OCI-LY1 (cell line): ENCODE data around the gene MRGPRX2.

Experiments used
- H2AFZ ChIP-seq: fragments of 200-600 bp; sonication (generic), shearing (Covaris generic); 2 replicates; pipeline ENCODE4 v1.6.0; 2014; ENCODE audit warnings: antibody characterized with exemption, mild to moderate bottlenecking, low read length
- H3F3A ChIP-seq: fragments of 200-600 bp; sonication (generic), shearing (Covaris generic); 2 replicates; pipeline ENCODE4 v1.6.0; 2014; ENCODE audit warnings: mild to moderate bottlenecking, antibody characterized with exemption, low read length, moderate library complexity; ENCODE audit not compliant: insufficient read depth
- H3K27ac ChIP-seq: fragments of 200-600 bp; sonication (generic); 2 replicates; pipeline ENCODE4 v1.5.1; 2014; ENCODE audit warnings: low read length, mixed run types, mild to moderate bottlenecking, low read depth; ENCODE audit not compliant: poor library complexity, severe bottlenecking
- H3K27me3 ChIP-seq: fragments of 200-600 bp; sonication (generic); 2 replicates; pipeline ENCODE4 v1.6.0; 2014; ENCODE audit warnings: antibody characterized with exemption, mild to moderate bottlenecking, low read length, moderate library complexity; ENCODE audit not compliant: insufficient read depth
- H3K36me3 ChIP-seq: fragments of 200-600 bp; sonication (generic); 2 replicates; pipeline ENCODE4 v1.6.1; 2014; ENCODE audit warnings: mild to moderate bottlenecking, antibody characterized with exemption, low read length, moderate library complexity, mixed read lengths; ENCODE audit not compliant: insufficient read depth
- H3K4me1 ChIP-seq: fragments of 200-600 bp; sonication (generic); 2 replicates; pipeline ENCODE4 v1.5.1; 2014; ENCODE audit warnings: mild to moderate bottlenecking, low read length, moderate library complexity; ENCODE audit not compliant: insufficient read depth, severe bottlenecking
- H3K4me2 ChIP-seq: fragments of 200-600 bp; sonication (generic), shearing (Covaris generic); 2 replicates; pipeline ENCODE4 v1.6.1; 2014; ENCODE audit warnings: low read length
- H3K4me3 ChIP-seq: fragments of 200-600 bp; sonication (generic); 2 replicates; pipeline ENCODE4 v1.5.1; 2014; ENCODE audit warnings: low read length, low read depth, mild to moderate bottlenecking, mixed read lengths; ENCODE audit not compliant: poor library complexity, severe bottlenecking
- H3K79me2 ChIP-seq: fragments of 200-600 bp; shearing (Covaris generic); 2 replicates; pipeline ENCODE4 v1.6.1; 2016; ENCODE audit warnings: mixed run types, low read length, mixed read lengths; ENCODE audit not compliant: insufficient read depth
- H3K9ac ChIP-seq: fragments of 200-600 bp; sonication (generic), shearing (Covaris generic); 2 replicates; pipeline ENCODE4 v1.6.1; 2014; ENCODE audit warnings: mild to moderate bottlenecking, low read length, mixed read lengths
- H3K9me2 ChIP-seq: fragments of 200-600 bp; sonication (generic), shearing (Covaris generic); 2 replicates; pipeline ENCODE4 v1.6.1; 2014; ENCODE audit warnings: low read depth, mild to moderate bottlenecking, low read length, mixed read lengths
- H3K9me3 ChIP-seq: fragments of 200-600 bp; shearing (Covaris generic); 2 replicates; pipeline ENCODE4 v1.6.1; 2014; ENCODE audit warnings: low read length, mixed read lengths
- H4K20me1 ChIP-seq: fragments of 200-600 bp; sonication (generic), shearing (Covaris generic); 2 replicates; pipeline ENCODE4 v1.6.0; 2016; ENCODE audit warnings: mild to moderate bottlenecking, low read length; ENCODE audit not compliant: insufficient read depth
- CTCF ChIP-seq: fragments of 200-600 bp; sonication (generic), shearing (Covaris generic); IDR thresholded peaks from 2 replicates; pipeline ENCODE4 v1.5.1; 2017; ENCODE audit warnings: mild to moderate bottlenecking, antibody characterized with exemption, low read length, moderate library complexity, mixed read lengths
- EZH2 ChIP-seq: fragments of 200-600 bp; sonication (generic), shearing (Covaris generic); IDR thresholded peaks from 2 replicates; pipeline ENCODE4 v1.8.0; 2017; ENCODE audit warnings: borderline replicate concordance, mixed run types, mild to moderate bottlenecking, antibody characterized with exemption, low read length, moderate library complexity, mixed read lengths

The MRGPRX2 gene

DNA sequence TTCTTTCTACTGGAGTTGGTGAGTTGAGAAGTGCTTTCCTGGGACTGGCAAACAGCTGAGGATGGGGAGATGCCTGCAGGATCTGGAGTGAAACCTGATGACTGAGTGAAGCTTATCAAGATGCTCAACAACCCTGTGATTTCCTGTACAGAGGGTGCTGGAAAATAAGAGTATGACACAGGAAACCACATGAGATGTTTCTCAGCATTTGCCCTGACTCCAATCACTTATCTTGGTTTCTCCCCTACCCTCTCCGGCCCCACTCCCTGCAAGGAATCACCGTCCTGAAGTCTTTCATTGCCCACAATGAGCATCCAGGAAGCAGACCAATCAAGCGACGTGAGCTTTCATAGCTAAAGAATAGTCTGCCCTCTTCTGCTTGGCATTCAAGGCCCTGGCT, at the start of gene MRGPRX2:
Gene MRGPRX2, minus strand, starts transcription at position 89 of the 400 bp plus-strand sequence. CDS start 4,315 bp downstream, outside the sequence.
- Histone ChIP-seq H3K27me3 (no peaks in the 10 kb centered on the region), H3K4me2 (no peak within 1 kb of the TSS), H4K20me1 (no peaks in the 10 kb centered on the region), H3K4me3 (no peak within 1 kb of the TSS), H3K27ac (no peak within 1 kb of the TSS), H3K9ac (no peak within 1 kb of the TSS), H3F3A (no peaks in the 10 kb centered on the region), H3K9me3 (no peaks in the 10 kb centered on the region), H3K79me2 (no peaks in the 10 kb centered on the region), H3K36me3 (no peaks in the 10 kb centered on the region), H2AFZ (no peak within 1 kb of the TSS), H3K4me1 (no peaks in the 10 kb centered on the region), H3K9me2 (no peaks in the 10 kb centered on the region)
- no peak for TF ChIP-seq CTCF
- TF ChIP-seq EZH2 = no peak

DNA sequence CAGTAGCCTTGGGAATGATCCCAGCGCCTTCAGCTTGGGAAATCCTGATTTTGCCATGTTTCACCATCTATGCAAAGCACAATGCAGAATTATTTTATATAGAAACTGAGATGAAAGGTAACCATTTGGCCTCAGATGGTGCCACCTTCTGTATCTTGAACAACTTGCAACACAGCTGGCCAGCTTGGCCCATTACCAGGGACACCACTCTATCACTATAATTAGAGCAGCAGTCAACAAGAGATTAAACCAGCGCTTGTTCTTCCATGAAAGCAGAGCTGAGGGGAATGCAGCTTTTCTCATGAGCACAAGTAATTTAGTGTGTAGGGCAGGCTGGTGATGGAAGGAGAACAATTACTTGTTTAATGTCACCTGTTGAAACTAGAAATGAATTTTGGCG, 49.8 kb upstream of the MRGPRX2 start:
- H3K9me2 ChIP-seq = no peaks in the 10 kb centered on the region
- H3K36me3 ChIP-seq = no peaks in the 10 kb centered on the region
- no peak overlapping the region for H2AFZ ChIP-seq
- no peaks in the 10 kb centered on the region for H3K4me1 ChIP-seq
- no peak overlapping the region for H3K4me3 ChIP-seq
- H3K27me3 ChIP-seq = no peaks in the 10 kb centered on the region
- H3K79me2 ChIP-seq = no peaks in the 10 kb centered on the region
- H3K27ac ChIP-seq = no peak overlapping the region
- no peaks in the 10 kb centered on the region for H4K20me1 ChIP-seq
- no peak overlapping the region for H3K4me2 ChIP-seq
- H3K9me3 ChIP-seq = no peaks in the 10 kb centered on the region
- TF ChIP-seq EZH2 (no peak), CTCF (no peak)
- no peaks in the 10 kb centered on the region for H3F3A ChIP-seq
- no peak overlapping the region for H3K9ac ChIP-seq

GRCh38 chr11:19107125-19107524, 46.6 kb upstream of the MRGPRX2 start:
- Histone ChIP-seq H3K9ac (no peak overlapping the region), H3K4me3 (no peak overlapping the region), H3K79me2 (no peaks in the 10 kb centered on the region), H4K20me1 (no peaks in the 10 kb centered on the region), H3K27ac (no peak overlapping the region), H3K4me2 (no peak overlapping the region), H2AFZ (no peak overlapping the region), H3K4me1 (no peaks in the 10 kb centered on the region), H3K9me2 (no peaks in the 10 kb centered on the region), H3K27me3 (no peaks in the 10 kb centered on the region), H3K9me3 (no peaks in the 10 kb centered on the region), H3F3A (no peaks in the 10 kb centered on the region), H3K36me3 (no peaks in the 10 kb centered on the region)
- TF ChIP-seq EZH2 (no peak), CTCF (no peak)
